ENCODE data around the gene CLDN20. TPM values are rescaled to one million over a fixed set of nuclear protein-coding genes. Genes with fewer than 3 reads are reported as not detected.

CLDN20 gene
- total and polyA plus RNA-seq, 2 of the 4 experiments (the other 2 are of a cell fraction) = not detected

DNA sequence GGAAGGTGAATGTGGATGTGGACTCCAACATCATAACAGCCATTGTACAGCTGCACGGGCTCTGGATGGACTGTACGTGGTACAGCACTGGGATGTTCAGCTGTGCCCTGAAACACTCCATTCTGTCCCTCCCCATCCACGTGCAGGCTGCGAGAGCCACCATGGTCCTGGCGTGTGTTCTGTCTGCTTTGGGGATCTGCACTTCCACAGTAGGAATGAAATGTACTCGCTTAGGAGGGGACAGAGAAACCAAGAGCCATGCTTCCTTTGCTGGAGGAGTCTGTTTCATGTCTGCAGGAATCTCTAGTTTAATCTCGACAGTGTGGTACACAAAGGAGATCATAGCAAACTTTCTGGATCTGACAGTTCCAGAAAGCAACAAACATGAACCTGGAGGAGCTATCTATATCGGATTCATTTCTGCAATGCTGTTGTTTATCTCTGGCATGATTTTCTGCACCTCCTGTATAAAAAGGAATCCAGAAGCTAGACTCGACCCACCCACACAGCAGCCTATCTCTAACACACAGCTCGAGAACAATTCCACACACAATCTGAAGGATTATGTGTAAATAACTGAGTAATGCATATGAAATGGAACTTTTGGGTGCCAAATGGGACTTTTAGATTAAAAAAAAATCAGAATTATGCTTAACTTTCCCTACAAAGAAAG lies 12.1 kb downstream of the CLDN20 start:
- in situ Hi-C loops (cut with MboI; ENCODE audit: low sequenced_read_pairs) = no loop called here
- POLR2A ChIA-PET (ENCODE audit: unreplicated experiment) = no interaction called here
- no peak for TF ChIP-seq SMC3 (IDR thresholded peaks at IDR 0.05; ENCODE audit: low read depth, low read length)
- no peak for TF ChIP-seq CEBPB (IDR thresholded peaks at IDR 0.05; ENCODE audit: low read depth, low read length)
- TF ChIP-seq NFE2L2 (IDR thresholded peaks at IDR 0.05; ENCODE audit: low read depth, low read length) = no peak
- no peak for TF ChIP-seq RCOR1 (IDR thresholded peaks at IDR 0.05; ENCODE audit: insufficient replicate concordance, low read length)
- no peak for TF ChIP-seq FOS (IDR thresholded peaks at IDR 0.05; ENCODE audit: low read depth, low read length)
- no peak for TF ChIP-seq CHD1 (IDR thresholded peaks at IDR 0.05; ENCODE audit: low read depth, low read length)
- TF ChIP-seq RFX5 (IDR thresholded peaks at IDR 0.05; ENCODE audit: low read depth, low read length) = no peak
- TF ChIP-seq POLR2A (IDR thresholded peaks at IDR 0.05; ENCODE audit: low read depth, low read length) = no peak
- TF ChIP-seq, protein P1, sequence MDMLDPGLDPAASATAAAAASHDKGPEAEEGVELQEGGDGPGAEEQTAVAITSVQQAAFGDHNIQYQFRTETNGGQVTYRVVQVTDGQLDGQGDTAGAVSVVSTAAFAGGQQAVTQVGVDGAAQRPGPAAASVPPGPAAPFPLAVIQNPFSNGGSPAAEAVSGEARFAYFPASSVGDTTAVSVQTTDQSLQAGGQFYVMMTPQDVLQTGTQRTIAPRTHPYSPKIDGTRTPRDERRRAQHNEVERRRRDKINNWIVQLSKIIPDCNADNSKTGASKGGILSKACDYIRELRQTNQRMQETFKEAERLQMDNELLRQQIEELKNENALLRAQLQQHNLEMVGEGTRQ (IDR thresholded peaks at IDR 0.05; ENCODE audit: low read depth, low read length) = no peak
- no peak for TF ChIP-seq BHLHE40 (IDR thresholded peaks at IDR 0.05; ENCODE audit: low read depth, low read length)
- TF ChIP-seq, protein P2, sequence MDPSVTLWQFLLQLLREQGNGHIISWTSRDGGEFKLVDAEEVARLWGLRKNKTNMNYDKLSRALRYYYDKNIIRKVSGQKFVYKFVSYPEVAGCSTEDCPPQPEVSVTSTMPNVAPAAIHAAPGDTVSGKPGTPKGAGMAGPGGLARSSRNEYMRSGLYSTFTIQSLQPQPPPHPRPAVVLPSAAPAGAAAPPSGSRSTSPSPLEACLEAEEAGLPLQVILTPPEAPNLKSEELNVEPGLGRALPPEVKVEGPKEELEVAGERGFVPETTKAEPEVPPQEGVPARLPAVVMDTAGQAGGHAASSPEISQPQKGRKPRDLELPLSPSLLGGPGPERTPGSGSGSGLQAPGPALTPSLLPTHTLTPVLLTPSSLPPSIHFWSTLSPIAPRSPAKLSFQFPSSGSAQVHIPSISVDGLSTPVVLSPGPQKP (IDR thresholded peaks at IDR 0.05; ENCODE audit: borderline replicate concordance, low read depth, low read length) = no peak
- TF ChIP-seq MAZ (IDR thresholded peaks at IDR 0.05; ENCODE audit: borderline replicate concordance, low read depth, low read length) = no peak
- TF ChIP-seq RAD21 (IDR thresholded peaks at IDR 0.05; ENCODE audit: low read length) = no peak
- TF ChIP-seq, protein P3, sequence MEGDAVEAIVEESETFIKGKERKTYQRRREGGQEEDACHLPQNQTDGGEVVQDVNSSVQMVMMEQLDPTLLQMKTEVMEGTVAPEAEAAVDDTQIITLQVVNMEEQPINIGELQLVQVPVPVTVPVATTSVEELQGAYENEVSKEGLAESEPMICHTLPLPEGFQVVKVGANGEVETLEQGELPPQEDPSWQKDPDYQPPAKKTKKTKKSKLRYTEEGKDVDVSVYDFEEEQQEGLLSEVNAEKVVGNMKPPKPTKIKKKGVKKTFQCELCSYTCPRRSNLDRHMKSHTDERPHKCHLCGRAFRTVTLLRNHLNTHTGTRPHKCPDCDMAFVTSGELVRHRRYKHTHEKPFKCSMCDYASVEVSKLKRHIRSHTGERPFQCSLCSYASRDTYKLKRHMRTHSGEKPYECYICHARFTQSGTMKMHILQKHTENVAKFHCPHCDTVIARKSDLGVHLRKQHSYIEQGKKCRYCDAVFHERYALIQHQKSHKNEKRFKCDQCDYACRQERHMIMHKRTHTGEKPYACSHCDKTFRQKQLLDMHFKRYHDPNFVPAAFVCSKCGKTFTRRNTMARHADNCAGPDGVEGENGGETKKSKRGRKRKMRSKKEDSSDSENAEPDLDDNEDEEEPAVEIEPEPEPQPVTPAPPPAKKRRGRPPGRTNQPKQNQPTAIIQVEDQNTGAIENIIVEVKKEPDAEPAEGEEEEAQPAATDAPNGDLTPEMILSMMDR (conservative IDR thresholded peaks at IDR 0.05; ENCODE audit: low read depth, low read length) = no peak
- no peak for TF ChIP-seq MAFK (IDR thresholded peaks at IDR 0.05; ENCODE audit: low read depth, low read length)

More for the DNA sequence above, 12.1 kb downstream of the CLDN20 start:
- peak overlapping the region; percentile 65 for H3K14ac ChIP-seq (replicated peaks; ENCODE audit: low read depth, low read length)
- H2BK120ac ChIP-seq (ENCODE audit: low read depth, low read length) = peak overlapping the region; percentile 86
- H3K9me1 ChIP-seq (ENCODE audit: insufficient read depth, low read length) = peaks cover 15% of the 10 kb centered on the region
- H2AFZ ChIP-seq (replicated peaks; ENCODE audit: low read length, poor library complexity) = peak overlapping the region; percentile 57
- H4K20me1 ChIP-seq (ENCODE audit: insufficient read depth, low read length) = 0 out of 2 replicates have a peak, but pooled peaks cover 3% of the 10 kb centered on the region
- H4K8ac ChIP-seq (ENCODE audit: low read depth in 2 of 2, low read length in 2 of 2) = peak overlapping the region in 1 of 2 experiments; percentile 75; a peak in 2 of 4 replicates
- ATAC-seq (ENCODE audit: low read depth) (peak; percentile 48), DNase-seq (peak; percentile 45)
- peak overlapping the region; percentile 68; the same call in 1 of the 2 replicates for H3K23ac ChIP-seq (ENCODE audit: low read depth, low read length)
- no peak overlapping the region for H3K9ac ChIP-seq (ENCODE audit: low read depth, low read length)
- H4K5ac ChIP-seq (ENCODE audit: low read depth, low read length) = peak overlapping the region; percentile 22; the same call in 1 of the 2 replicates
- no TSS peak for BruUV-seq (replicated peaks)
- H3K4ac ChIP-seq (ENCODE audit: low read depth, low read length) = peak overlapping the region; percentile 85
- H2AK9ac ChIP-seq (replicated peaks; ENCODE audit: low read depth, low read length, poor library complexity) = peak overlapping the region; percentile 34
- H3K79me1 ChIP-seq (ENCODE audit: low read depth in 1 of 2, low read length in 2 of 2) = peaks cover 10 to 34% of the 10 kb centered on the region in 2 experiments
- peak overlapping the region; percentile 10; the same call in 1 of the 2 replicates for H3K27ac ChIP-seq (ENCODE audit: insufficient read depth, low read length)
- H4K91ac ChIP-seq (ENCODE audit: insufficient read depth, low read depth, low read length) = peak overlapping the region; percentile 51; the same call in 1 of the 2 replicates
- H3K4me2 ChIP-seq (ENCODE audit: low read depth, low read length) = no peak overlapping the region
- CTCF ChIA-PET = no interaction called here
- peak overlapping the region; percentile 35 for H2BK5ac ChIP-seq (ENCODE audit: low read depth, low read length, poor library complexity, severe bottlenecking)
- H3K27me3 ChIP-seq (ENCODE audit: control insufficient read depth, insufficient read depth, low read length) = no peaks in the 10 kb centered on the region
- no peak overlapping the region for H3K18ac ChIP-seq (ENCODE audit: low read depth, low read length)
- intact Hi-C loops (cut with micrococcal nuclease) (no loop called here), dilution Hi-C loops (cut with HindIII; ENCODE audit: low sequenced_read_pairs, unreplicated experiment) (no loop called here)
- peak overlapping the region; percentile 93 for H2AK5ac ChIP-seq (ENCODE audit: low read depth, low read length)
- no peak overlapping the region for H3K4me3 ChIP-seq (ENCODE audit: insufficient read depth, low read depth, low read length)
- no peaks in the 10 kb centered on the region for H3K9me3 ChIP-seq (ENCODE audit: control insufficient read depth, insufficient read depth, low read length)
- H3K4me1 ChIP-seq (ENCODE audit: control insufficient read depth, insufficient read depth, low read length) = peaks cover 15% of the 10 kb centered on the region
- WGBS, 2 experiments (ENCODE audit: extremely low coverage in 2 of 2, insufficient read length in 1 of 2) = 67% methylated on average over 3 of the region's 10 CpGs; no CpG with 5 or more reads in 1 of the 2 experiments
- peak overlapping the region; percentile 62; the same call in 1 of the 3 replicates for H2BK15ac ChIP-seq (ENCODE audit: low read depth, low read length)
- H3K56ac ChIP-seq (ENCODE audit: extremely low read depth, insufficient read depth, low read length) = no peak overlapping the region
- peaks cover 5% of the 10 kb centered on the region for H3K36me3 ChIP-seq (ENCODE audit: control insufficient read depth, insufficient read depth, low read length)
- peak overlapping the region; percentile 76 for H2BK20ac ChIP-seq (ENCODE audit: low read depth, low read length)

Data from IMR-90 (cell line).